H1 (cell line): ENCODE results near the gene POLD1.

Source experiments
- ATF3 ChIP-seq: IDR thresholded peaks from 2 replicates; pipeline ENCODE4 v1.6.1; 2011; ENCODE audit warnings: low read depth, mild to moderate bottlenecking, low read length; ENCODE audit not compliant: insufficient read depth
- BCL11A ChIP-seq, 2 experiments: IDR thresholded peaks; one replicate each; pipeline ENCODE4 v1.6.1; 2011; ENCODE audit warnings: low read depth in 2 of 2, low read length in 2 of 2, mild to moderate bottlenecking in 2 of 2
- CTCF ChIP-seq, 3 experiments: IDR thresholded peaks; 1 replicate in 2 of 3; 2 replicates in 1 of 3; pipeline versions ENCODE4 v1.5.1 to v1.6.1; 2011; ENCODE audit warnings: low read length in 3 of 3, mild to moderate bottlenecking in 3 of 3, inconsistent platforms in 2 of 3, low read depth in 1 of 3, moderate library complexity in 1 of 3; ENCODE audit not compliant: insufficient read depth in 1 of 3; ENCODE audit errors: control extremely low read depth in 1 of 3
- EZH2 ChIP-seq: fragments of 200-600 bp; sonication (generic); IDR thresholded peaks from 2 replicates; pipeline ENCODE4 v1.7.1; 2012; ENCODE audit warnings: low read depth, mild to moderate bottlenecking, moderate library complexity, low read length, inconsistent platforms; ENCODE audit not compliant: severe bottlenecking
- MAX ChIP-seq: IDR thresholded peaks from 2 replicates; pipeline ENCODE4 v1.6.1; 2012; ENCODE audit warnings: inconsistent platforms
- POLR2A ChIP-seq, 2 experiments: IDR thresholded peaks; 1 replicate in 1 of 2; 2 replicates in 1 of 2; pipeline ENCODE4 v1.6.1; 2011; ENCODE audit warnings: low read depth in 2 of 2, low read length in 2 of 2, mild to moderate bottlenecking in 2 of 2; ENCODE audit errors: control extremely low read depth in 1 of 2
- TAF1 ChIP-seq: IDR thresholded peaks from 2 replicates; pipeline ENCODE4 v1.6.1; 2011; ENCODE audit warnings: mild to moderate bottlenecking, low read depth, low read length
- YY1 ChIP-seq: IDR thresholded peaks from 2 replicates; pipeline ENCODE4 v1.6.1; 2011; ENCODE audit warnings: low read depth, mild to moderate bottlenecking, low read length
- ZNF274 ChIP-seq: IDR thresholded peaks from 2 replicates; pipeline ENCODE4 v1.7.0; 2012; ENCODE audit warnings: low read length, borderline replicate concordance; ENCODE audit errors: extremely low read depth

- TF ChIP-seq ATF3 (no peak), POLR2A (IDR thresholded peaks at IDR 0.05; ENCODE audit: control extremely low read depth in 1 of 2, low read depth in 2 of 2, low read length in 2 of 2) (no peak), CTCF (IDR thresholded peaks at IDR 0.05; ENCODE audit: control extremely low read depth in 1 of 3, insufficient read depth in 1 of 3, low read depth in 1 of 3, low read length in 3 of 3) (no peak), BCL11A (IDR thresholded peaks at IDR 0.05; ENCODE audit: low read depth in 2 of 2, low read length in 2 of 2) (no peak), ZNF274 (no peak), TAF1 (peak; percentile 43; the same call in 1 of the 2 replicates), EZH2 (no peak), MAX (peak; percentile 53), YY1 (no peak)
These were observed 43.9 kb downstream of the POLD1 start for GRCh38 chr19:50427997-50428425.
